Uterus (tissue), 2 donors: ENCODE results near the gene CHMP4B.

Experiments
- CTCF ChIP-seq, 4 experiments: fragments of 200-600 bp in 2 of 4; fragments of 450-650 bp in 2 of 4; sonication (generic) in 2 of 4; IDR thresholded peaks; one replicate each; pipeline ENCODE4 v1.5.1; 2016 to 2019; ENCODE audit warnings: antibody characterized with exemption in 4 of 4, mild to moderate bottlenecking in 2 of 4, moderate library complexity in 1 of 4
- POLR2A ChIP-seq, 2 donors: fragments of 450-650 bp; IDR thresholded peaks; one replicate each; pipeline ENCODE4 v1.6.1; 2016; ENCODE audit warnings: antibody characterized with exemption in 2 of 2, mild to moderate bottlenecking in 1 of 2, moderate library complexity in 1 of 2

- TF ChIP-seq POLR2A (IDR thresholded peaks at IDR 0.05) (no peak), CTCF (IDR thresholded peaks at IDR 0.05) (no peak)
Measured at GRCh38 chr20:33871362-33871761, 60.2 kb downstream of the CHMP4B start.
